GM21717 (cell line): ENCODE data around the gene KCNK7.
"Not testable (repeated sequence)": the region's sequence is repeated elsewhere in the genome, so short reads cannot be mapped to it uniquely, and the experiment has no call there.

Source experiments
- ATAC-seq: cut with Tn5 transposase; IDR thresholded peaks from one replicate; pipeline ENCODE4 v1.9.1; 2021; ENCODE audit warnings: mild to moderate bottlenecking, moderate library complexity; ENCODE audit not compliant: unreplicated experiment

The KCNK7 gene

DNA sequence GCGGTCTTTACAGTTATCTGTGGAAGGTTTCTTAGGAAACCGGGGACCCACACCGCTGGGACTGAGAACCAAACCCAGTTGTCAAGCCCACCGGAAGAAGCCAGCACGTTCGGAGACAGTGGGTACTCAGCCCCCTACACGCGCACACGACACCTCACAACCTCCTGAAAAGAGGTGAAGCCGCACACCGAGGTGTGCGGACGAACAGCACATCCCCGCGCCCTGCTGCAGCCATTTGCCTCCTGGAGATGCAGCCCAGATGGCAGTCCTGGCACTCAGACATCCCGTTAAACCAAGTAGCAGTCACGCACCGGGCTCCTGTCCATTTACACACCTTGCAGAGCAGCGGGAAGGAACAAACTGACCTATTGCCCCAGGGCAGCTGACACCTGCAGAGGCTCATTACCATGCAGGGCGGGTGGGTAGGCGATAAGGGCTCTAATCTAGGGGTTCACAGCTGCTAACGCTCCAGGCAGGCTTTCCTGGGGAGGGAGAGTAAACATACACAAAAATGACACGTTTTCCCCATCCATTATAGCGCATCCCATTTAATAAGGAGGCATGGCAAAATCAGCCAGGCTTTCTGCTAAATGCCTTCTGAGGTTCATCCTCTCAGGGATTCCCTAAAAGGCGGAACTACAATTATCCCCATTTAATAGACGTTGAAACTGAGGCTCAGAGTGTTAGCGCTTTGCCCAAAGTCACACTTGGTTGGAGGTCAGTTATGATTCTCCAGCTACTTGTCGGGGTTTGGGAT lies 20.6 kb downstream of the KCNK7 start:
- ATAC-seq = no peak

DNA sequence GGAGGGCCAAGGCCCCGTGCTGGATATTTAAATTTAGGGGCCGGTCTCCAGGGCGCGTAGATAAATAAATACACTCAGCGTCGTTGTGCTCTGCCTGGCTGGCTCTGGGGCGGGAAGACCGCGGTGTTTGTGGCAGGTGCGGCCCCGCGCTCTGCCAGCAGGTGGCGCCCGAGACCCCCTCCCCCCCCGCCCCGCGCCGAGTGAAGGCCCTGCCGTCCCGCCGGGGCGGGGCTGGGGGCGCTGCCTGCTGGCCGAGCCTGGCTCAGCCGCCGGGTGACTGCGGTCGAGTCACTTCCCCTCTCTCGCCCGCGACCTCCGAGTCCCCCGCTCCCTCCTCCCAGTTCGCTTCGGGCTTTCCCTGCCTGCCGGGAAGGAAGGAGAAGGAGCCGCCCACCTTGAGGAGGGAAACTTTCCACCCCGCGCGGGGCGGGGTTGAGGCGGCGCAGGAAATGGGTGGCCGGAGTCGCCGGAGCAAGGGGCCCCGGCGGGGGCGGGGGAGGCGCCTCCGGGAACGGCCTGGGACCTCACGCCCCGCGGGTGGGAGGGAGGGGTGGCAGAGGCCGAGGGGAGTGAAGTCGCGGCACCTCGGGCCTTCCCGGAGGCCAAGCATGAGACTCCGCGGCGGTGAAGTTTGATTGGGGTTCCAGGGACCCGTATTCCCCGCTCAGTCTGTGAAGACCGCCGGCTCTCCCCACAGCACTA lies 21.3 kb downstream of the KCNK7 start:
- ATAC-seq = peak; percentile 27

DNA sequence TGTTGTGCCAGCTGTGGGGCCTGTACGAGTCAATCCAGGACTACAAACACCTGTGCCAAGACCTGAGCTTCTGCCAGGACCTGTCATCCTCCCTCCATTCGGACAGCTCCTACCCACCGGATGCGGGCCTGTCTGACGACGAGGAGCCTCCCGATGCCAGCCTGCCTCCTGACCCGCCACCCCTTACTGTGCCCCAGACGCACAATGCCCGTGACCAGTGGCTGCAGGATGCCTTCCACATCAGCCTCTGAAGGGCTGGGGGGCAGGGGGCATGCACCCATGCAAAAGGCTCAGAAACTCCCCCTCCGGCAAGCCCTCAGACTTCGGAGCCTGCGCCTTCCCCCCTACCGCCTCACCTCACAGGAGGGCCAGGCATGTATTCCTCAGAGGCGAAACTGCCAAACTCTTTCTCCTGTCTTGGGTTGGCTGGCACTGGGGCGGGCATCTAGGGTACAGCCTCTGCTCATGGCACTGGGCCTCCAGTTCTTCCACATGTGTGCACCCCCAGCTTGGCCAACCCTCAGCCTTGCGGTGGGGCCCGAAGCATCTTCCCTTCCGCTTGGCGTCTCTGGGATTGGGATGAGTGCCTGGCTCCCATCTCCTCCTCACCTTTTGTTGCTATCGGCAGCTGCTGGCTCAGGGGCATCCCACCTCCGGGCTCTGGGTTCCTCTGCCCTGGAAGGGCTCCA lies 22.1 kb downstream of the KCNK7 start:
- no peak for ATAC-seq

DNA sequence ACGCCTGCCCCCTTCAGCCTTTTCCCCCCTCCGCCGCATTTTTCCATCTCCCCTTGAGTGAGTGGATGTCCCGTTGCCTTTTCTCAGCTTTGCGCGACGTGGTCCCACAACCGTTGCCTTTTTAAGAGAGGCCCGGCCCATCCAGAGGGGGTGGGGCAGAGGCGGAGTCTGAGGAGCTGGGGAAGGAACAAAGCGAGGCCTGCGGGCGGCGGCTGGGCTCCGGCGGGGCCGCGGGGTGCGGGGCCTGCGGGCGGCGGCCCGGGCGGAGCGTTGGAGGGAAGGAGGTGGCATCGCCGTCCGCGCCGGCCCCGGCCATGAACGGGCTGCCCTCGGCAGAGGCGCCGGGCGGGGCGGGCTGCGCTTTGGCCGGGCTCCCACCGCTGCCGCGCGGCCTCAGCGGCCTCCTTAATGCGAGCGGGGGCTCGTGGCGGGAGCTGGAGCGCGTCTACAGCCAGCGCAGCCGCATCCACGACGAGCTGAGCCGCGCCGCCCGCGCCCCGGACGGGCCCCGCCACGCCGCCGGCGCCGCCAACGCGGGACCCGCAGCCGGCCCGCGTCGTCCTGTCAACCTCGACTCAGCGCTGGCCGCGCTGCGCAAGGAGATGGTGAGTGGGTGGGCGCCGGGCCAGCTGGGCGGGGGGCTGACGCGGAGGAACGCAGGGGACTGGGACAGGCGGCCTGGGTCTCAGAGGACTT lies 23.1 kb downstream of the KCNK7 start, which contains the start of gene FAM89B:
Gene FAM89B (plus strand): TSS at position 183 of the 696 bp plus-strand sequence. CDS start 132 bp downstream, at position 315.
- ATAC-seq = no peak

DNA sequence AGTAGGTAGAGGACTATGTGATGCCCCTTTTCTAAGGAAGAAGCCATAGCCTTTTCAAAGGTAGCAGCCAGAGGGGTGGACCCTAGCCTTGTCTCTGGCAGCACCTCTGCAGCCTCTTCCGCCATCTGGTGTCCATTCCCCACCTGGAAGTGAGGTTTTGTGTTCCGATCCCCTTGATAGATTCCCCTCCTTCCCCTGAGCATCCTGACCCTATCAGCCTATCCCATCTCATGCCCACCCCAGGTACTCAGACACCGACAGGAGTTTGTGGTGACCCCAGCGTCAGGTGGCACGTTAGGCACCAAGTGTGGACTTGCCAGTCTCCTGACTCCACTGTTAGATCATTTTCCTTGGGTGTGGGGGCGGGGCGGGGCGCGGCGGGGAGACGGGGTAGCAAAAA lies 23.7 kb downstream of the KCNK7 start:
- no peak for ATAC-seq

DNA sequence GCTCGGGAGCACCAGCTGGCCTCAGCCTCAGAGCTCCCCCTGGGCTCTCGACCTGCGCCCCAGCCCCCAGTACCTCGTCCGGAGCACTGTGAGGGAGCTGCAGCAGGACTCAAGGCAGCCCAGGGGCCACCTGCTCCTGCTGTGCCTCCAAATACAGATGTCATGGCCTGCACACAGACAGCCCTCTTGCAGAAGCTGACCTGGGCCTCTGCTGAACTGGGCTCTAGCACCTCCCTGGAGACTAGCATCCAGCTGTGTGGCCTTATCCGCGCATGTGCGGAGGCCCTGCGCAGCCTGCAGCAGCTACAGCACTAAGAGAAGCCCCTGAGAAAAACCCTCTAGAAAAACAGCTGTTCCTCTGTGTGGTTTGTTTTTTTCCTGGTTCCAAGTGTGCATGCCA lies 24.2 kb downstream of the KCNK7 start:
- ATAC-seq = no peak

DNA sequence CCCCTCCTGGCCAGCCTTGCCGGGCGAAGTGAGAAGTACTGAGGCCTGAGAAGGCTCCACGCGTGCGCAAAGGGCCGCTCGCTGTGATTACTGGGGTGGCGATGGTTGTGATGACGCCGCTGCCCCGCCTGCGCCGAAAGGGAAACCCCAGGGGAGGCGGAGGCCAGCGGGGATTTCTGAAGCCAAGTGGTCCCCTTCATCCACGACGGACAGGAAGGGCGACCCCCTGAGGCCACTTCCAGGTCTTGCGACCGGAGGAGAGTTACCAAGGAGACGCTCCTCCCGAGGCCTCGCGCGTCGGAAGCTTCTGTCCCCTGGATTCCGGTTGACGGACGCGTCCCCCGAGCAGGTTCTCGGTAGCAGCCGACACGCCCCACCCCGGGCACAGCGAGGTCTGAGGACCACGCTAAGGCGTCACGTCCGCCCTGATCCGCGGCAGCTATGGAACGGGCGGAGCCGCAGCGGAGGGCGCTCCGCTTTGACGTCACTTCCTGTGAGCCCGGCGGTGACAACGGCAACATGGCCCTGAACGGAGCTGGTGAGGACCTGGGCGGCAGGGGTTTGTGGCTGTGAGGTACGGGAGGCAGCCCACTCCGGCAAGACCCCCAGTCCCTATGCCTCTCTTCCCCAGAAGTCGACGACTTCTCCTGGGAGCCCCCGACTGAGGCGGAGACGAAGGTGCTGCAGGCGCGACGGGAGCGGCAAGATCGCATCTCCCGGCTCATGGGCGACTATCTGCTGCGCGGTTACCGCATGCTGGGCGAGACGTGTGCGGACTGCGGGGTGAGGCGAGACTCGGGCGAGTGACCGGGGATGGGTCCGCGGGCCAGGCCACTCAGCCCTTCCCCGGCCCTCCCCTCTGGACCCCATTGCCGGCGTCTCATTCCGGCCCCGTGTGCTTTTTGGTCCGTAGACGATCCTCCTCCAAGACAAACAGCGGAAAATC lies 25.4 kb downstream of the KCNK7 start, which contains the start of gene ZNRD2:
Gene ZNRD2 (plus strand): TSS at position 505 of the 946 bp plus-strand sequence. CDS start 15 bp downstream, at position 520.
- ATAC-seq = peak; percentile 41

DNA sequence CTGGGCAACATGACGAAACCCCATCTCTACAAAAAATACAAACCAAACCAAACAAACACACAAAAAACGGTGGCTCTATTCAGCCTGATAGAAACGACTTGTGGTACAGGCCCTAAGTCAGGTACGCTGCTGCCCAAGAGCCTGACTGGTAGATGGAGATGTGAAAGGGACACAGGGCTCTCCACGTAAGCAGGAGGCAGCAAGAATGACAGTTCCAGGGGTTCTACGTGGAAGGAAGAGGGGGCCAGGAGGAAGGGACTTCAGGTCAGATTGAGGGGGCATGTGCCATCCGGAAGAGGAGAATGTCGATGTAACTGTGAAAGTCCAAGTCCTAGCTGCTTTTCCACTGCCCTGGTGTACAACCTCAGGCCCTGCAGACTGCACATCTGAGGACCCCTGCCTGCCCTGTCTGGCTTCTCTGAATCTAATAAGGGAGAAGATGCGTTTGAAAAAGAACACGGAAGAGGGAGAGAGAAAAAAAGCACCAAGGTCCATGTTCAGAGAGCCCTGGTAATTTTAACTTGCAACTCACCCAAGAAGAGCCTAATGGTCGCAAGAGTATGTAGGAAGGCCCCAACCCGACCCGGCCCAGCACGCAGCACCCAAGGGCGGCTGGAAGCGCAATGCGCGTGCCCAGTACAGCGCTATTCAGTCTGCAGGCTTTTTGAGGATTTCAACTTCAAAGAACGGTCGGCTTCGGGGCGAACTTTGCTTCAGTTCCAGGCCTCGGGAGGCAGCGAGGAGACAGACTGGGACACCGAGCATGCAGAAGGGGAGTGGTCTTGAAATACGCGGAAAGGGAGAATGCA lies 26.2 kb downstream of the KCNK7 start:
- ATAC-seq = peak; percentile 7

DNA sequence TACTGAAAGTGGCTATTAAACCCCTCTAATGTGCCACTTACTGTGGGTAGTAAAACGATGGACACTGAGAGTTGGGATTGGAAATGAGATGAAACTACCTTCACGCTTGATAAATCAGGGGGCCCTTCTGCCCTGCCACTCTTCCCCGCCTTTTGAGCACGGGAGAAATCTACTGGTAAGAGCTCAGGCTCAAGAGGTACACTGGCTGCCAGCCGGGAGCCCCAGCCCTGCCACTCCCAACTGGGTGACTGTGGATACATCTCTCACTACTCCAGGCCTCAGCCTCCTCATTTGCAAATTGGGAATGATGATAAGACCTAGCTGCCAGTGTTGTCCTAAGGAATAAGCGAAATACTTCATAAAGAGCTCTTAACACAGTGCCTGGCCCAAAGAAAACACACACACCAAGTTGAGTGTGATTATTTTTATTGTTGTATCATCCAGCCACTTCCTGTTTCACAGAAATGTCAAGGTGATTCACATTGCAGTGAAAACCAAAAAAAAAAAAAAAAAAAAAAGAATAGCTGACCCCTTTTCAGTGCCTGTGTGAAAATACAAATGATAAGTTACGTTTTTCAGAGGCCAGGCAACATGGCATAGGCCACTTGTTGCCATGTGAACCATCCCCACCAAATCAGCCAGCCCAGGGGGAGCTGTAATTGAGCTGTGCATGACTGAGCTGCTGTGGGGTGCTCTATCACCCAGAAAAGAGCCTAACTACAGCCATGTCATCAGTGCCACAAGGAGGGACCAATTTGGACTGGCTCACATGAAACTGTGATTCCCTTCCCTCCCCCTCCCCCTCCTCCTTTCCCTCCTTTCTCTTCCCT lies 29.8 kb downstream of the KCNK7 start:
- no peak for ATAC-seq

DNA sequence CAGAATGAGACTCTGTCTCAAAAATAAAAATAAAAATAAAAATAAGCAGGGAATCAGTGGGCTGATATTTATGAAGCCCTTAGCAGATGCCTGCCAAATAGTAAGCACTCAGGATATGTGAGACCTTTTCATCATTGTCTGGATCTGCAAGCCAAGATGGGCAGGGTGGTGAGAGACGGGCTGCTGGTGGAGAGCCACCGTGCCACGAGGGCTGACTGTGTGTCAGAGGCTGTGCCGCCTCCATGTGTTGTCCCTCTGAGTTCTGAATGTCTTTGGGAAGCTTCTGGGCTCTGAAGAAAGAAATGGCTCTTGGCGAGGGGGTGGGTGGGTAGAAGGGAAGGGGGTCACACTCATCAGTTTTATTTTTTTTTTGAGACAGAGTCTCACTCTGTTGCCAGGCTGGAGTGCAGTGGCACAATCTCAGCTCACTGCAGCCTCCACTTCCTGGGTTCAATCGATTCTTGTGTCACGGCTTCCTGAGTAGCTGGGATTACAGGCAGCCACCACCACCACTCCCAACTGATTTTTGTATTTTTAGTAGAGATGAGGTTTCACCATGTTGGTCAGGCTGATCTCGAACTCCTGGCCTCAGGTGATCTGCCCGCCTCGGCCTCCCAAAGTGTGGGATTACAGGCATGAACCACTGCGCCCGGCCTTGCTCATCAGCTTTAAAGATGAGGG lies 30.6 kb downstream of the KCNK7 start:
- ATAC-seq = not testable (repeated sequence)

DNA sequence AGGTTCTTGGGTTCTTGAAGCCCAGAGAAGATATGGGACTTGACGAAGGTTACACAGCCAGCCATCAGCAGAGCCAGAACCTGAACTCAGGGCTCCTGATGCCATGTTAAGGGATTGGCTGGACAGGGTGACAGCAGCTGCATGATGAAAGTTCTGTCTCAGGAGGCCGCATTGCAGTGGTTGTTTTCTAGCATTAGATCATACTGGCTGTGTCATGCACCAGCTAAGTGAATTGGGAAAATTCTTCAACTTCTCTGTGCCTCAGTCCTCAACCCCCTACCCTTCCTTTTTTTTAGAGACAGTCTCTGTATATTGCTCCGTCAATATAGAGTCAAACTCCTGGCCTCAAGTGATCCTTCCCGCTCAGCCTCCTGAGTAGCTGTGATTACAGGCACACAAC lies 32.0 kb downstream of the KCNK7 start:
- ATAC-seq = no peak

DNA sequence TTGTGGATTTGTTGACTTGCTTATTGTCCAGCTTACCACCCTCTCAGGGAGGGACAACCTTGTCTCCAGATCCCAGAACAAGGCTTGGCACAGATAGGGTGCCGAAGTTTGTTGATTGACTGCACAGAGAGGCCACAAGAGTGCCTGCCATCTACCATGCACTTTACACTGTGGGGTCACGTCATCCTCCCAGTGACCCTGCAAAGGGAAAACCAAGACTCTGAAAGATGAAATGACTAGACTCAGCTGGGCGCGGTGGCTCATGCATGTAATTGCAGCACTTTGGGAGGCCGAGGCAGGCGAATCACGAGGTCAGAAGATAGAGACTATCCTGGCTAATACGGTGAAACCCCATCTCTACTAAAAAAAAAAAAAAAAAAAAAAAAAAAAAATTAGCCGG lies 32.8 kb downstream of the KCNK7 start:
- ATAC-seq = no peak

DNA sequence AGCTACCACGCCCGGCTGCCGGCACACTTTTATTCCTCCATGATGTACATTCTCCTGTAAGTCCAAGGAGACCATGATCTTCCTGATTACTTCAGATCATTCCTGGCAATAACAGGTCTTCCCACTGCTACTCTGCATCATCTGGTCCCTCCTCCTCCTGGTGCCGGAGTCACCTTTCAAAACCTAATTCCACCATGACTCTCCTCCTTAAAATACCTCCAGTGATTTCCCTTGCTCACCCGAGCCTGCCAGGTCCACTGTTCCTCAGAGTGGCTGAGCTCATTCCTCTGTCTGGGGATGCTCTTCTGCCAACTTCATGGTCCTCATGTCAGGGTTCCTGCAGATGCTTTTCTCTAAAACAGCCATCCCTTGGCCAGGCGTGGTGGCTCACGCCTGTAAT lies 33.6 kb downstream of the KCNK7 start:
- no peak for ATAC-seq

DNA sequence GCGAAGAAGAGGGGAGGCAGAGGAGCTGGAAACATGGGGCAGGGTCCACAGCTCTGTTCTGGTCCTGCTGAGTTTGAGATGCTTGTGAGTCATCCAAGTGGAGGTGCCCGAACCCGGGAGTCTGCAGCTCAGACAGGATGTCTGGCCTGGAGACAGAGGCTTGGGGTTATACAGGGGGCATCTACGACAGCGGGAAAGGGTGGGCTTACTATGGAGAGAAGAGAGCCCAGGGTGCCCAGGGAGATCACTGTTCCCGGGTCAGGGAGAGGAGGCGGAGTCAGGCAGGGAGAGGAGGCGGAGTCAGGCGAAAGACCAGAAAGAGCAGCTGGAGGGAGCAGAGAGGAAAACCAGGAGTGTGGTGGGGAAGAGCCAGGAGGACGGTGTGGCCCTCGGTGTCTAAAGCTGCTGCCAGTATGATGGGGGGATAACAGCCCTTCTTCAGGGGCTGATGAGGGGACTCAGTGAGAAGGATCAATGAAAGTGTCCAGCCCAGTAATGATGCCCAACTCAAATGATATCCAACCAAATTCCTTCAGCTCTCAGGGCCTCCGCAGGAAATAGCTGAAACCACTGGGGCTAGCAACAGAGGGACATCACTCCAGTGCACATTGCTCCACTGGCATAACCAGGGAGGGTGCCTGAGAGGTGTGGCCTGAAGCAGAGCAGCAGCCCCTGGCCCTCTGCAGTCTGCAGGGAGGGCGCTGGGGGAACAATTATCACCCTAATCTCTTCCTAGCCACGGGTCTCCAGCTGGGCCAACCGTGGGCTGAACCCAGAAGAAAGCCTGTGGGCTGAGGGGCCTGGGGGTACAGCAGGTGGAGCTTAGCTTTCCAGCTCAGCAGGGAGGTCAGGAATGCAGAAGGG lies 34.8 kb downstream of the KCNK7 start:
- no peak for ATAC-seq

DNA sequence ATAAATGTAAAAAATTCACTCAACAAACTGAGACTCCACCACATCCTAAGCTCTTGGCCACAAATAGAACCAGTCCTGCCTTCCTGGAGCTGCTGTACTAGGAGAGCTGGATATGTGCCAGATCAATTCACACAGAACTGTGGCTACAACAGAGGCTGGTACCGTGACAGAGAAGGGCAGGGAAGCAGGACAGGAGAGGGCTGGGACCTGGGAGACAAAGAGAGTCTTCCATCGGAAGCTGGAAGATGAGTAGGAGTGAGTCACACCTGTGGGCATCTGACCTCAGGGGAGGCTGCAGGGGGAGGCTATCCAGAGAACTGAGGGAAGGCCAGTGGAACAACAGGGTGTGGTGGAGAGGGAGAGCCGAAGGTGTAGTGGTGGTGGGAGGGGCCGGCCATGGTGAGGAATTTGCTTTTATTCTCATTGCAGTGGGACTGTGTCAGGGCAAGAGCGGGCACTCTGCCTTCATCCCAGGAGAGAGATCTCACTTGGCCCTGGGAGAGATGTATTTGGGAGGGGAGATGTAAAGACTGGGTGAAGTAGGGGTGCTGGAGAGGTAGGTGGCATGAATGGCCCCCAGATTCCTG lies 35.6 kb downstream of the KCNK7 start:
- ATAC-seq = no peak

DNA sequence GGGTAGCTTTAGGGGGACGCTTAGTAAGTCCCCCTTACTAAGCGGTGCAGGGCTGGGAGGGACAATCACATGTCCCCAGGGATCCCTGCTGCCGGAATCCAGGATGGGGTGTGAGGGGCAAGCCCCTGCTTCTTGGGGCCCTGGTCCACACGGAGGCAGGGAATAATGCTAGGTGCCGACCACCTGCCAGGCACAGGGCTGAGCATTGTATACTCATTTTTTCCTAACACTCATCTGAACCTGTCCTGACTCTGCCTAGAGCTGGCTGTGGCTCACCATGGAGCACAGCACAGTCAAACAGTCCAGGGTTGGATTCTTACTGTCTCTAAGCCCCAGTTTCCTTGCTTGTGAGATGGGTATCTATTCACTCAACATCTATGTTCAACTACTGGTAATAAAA lies 36.1 kb downstream of the KCNK7 start:
- ATAC-seq = no peak
